Osteoblast (primary cell): ENCODE data around the gene MAD1L1. TPM values are rescaled to one million over a fixed set of nuclear protein-coding genes. Genes with fewer than 3 reads are reported as not detected.

Experiments used
- DNase-seq: peaks from one replicate; pipeline ENCODE4 v3.0.0; 2011; ENCODE audit warnings: low spot score, mixed read lengths; ENCODE audit not compliant: insufficient read length; ENCODE audit errors: missing footprints
- H2AFZ ChIP-seq: 2 replicates; pipeline ENCODE4 v1.6.0; 2011; ENCODE audit warnings: mild to moderate bottlenecking, low read length
- H3K27ac ChIP-seq: 2 replicates; pipeline ENCODE4 v1.5.1; 2011; ENCODE audit warnings: mild to moderate bottlenecking, low read depth, low read length, moderate library complexity
- H3K27me3 ChIP-seq: 2 replicates; pipeline ENCODE4 v1.6.0; 2012; ENCODE audit warnings: mild to moderate bottlenecking, control low read depth, inconsistent platforms, low read length, moderate library complexity; ENCODE audit not compliant: insufficient read depth
- H3K36me3 ChIP-seq: 2 replicates; pipeline ENCODE4 v1.5.1; 2011; ENCODE audit warnings: mild to moderate bottlenecking, low read length, control low read depth, moderate library complexity; ENCODE audit not compliant: insufficient read depth
- H3K4me1 ChIP-seq: 2 replicates; pipeline ENCODE4 v1.5.1; 2011; ENCODE audit warnings: mild to moderate bottlenecking, low read length, control low read depth, moderate library complexity; ENCODE audit not compliant: insufficient read depth
- H3K4me2 ChIP-seq: 2 replicates; pipeline ENCODE4 v1.6.0; 2011; ENCODE audit warnings: mild to moderate bottlenecking, low read length; ENCODE audit not compliant: insufficient read depth
- H3K4me3 ChIP-seq: fragments of 200-600 bp; sonication (generic); 3 replicates; pipeline ENCODE4 v1.5.1; 2012; ENCODE audit warnings: mild to moderate bottlenecking, low read length, inconsistent platforms; ENCODE audit not compliant: insufficient read depth
- H3K79me2 ChIP-seq: 2 replicates; pipeline ENCODE4 v1.6.0; 2012; ENCODE audit warnings: mild to moderate bottlenecking, low read length, control low read depth, inconsistent platforms; ENCODE audit not compliant: insufficient read depth
- H3K9me3 ChIP-seq: 2 replicates; pipeline ENCODE4 v1.5.1; 2011; ENCODE audit warnings: low read depth, low read length, control low read depth
- H4K20me1 ChIP-seq: 2 replicates; pipeline ENCODE4 v1.6.0; 2012; ENCODE audit warnings: mild to moderate bottlenecking, low read length, control low read depth; ENCODE audit not compliant: insufficient read depth
- CTCF ChIP-seq: IDR thresholded peaks from 2 replicates; pipeline ENCODE4 v1.5.1; 2011; ENCODE audit warnings: mild to moderate bottlenecking, low read depth, low read length, moderate library complexity; ENCODE audit errors: extremely low read depth
- total RNA-seq: library from RNA; depleted of rRNA; stranded (reverse); fragments of >200 nt; gene quantifications from 2 replicates; pipeline ENCODE4 v1.2.3, GENCODE V29; 2012

MAD1L1 gene
- total RNA-seq, 1 donor = 66.2 TPM

- no peaks in the 10 kb centered on the region for H3K27me3 ChIP-seq
- DNase-seq = no peak
- TF ChIP-seq CTCF = no peak
Measured at GRCh38 chr7:2256306-2257045, 23.7 kb upstream of the MAD1L1 start.

GRCh38 chr7:2255145-2256139 lies 22.7 kb upstream of the MAD1L1 start:
- Histone ChIP-seq H3K36me3 (peaks cover 2% of the 10 kb centered on the region), H4K20me1 (no peaks in the 10 kb centered on the region), H3K4me2 (no peak overlapping the region), H3K27me3 (no peaks in the 10 kb centered on the region), H3K9me3 (no peaks in the 10 kb centered on the region), H3K4me3 (no peak overlapping the region), H3K79me2 (peaks cover 2% of the 10 kb centered on the region), H2AFZ (no peak overlapping the region), H3K27ac (no peak overlapping the region), H3K4me1 (no peaks in the 10 kb centered on the region)
- TF ChIP-seq CTCF = no peak
- DNase-seq = peak; percentile 89

More at GRCh38 chr7:2256306-2257045, 23.7 kb upstream of the MAD1L1 start:
- no peaks in the 10 kb centered on the region for H3K9me3 ChIP-seq
- no peak overlapping the region for H3K4me2 ChIP-seq
- H2AFZ ChIP-seq = no peak overlapping the region
- no peak overlapping the region for H3K4me3 ChIP-seq
- peaks cover 9% of the 10 kb centered on the region for H3K36me3 ChIP-seq
- H4K20me1 ChIP-seq = no peaks in the 10 kb centered on the region
- no peak overlapping the region for H3K27ac ChIP-seq
- peaks cover 5% of the 10 kb centered on the region for H3K79me2 ChIP-seq
- H3K4me1 ChIP-seq = no peaks in the 10 kb centered on the region

- no peaks in the 10 kb centered on the region for H3K27me3 ChIP-seq
- H2AFZ ChIP-seq = no peak overlapping the region
- peaks cover 6% of the 10 kb centered on the region for H3K4me1 ChIP-seq
- no peak for TF ChIP-seq CTCF
- H3K27ac ChIP-seq = no peak overlapping the region
- peaks cover 5% of the 10 kb centered on the region for H3K79me2 ChIP-seq
- H3K36me3 ChIP-seq = peaks cover 3% of the 10 kb centered on the region
- H3K9me3 ChIP-seq = no peaks in the 10 kb centered on the region
- DNase-seq = no peak
- no peaks in the 10 kb centered on the region for H4K20me1 ChIP-seq
- H3K4me2 ChIP-seq = no peak overlapping the region
- no peak overlapping the region for H3K4me3 ChIP-seq
Measured at GRCh38 chr7:2254429-2255144, 21.8 kb upstream of the MAD1L1 start.
